Measurements from ENCODE around the gene RFESD. TPM values are rescaled to one million over a fixed set of nuclear protein-coding genes. Genes with fewer than 3 reads are reported as not detected.

RFESD gene
- total and polyA plus RNA-seq, 2 of the 4 experiments (the other 2 are of a cell fraction): 1.5 to 2.7 TPM

DNA sequence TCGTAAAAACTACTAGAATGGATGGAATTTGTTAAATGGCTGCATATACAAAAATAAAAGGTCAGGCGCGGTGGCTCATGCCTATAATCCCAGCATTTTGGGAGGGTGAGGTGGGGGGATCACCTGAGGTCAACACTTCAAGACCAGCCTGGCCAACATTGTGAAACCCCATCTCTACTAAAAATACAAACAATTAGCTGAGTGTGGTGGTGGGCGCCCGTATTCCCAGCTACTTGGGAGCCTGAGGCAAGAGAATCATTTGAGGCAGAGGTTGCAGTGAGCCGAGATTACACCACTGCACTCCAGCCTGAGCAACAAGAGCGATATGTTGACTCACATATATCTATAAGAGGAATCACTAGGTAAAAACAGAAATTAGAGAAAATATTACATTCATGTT lies 36.0 kb upstream of the RFESD start:
- TF ChIP-seq SMC3 (IDR thresholded peaks at IDR 0.05; ENCODE audit: low read depth, low read length): no peak
- TF ChIP-seq, protein P1, sequence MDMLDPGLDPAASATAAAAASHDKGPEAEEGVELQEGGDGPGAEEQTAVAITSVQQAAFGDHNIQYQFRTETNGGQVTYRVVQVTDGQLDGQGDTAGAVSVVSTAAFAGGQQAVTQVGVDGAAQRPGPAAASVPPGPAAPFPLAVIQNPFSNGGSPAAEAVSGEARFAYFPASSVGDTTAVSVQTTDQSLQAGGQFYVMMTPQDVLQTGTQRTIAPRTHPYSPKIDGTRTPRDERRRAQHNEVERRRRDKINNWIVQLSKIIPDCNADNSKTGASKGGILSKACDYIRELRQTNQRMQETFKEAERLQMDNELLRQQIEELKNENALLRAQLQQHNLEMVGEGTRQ (IDR thresholded peaks at IDR 0.05; ENCODE audit: low read depth, low read length): no peak
- no peak for TF ChIP-seq MXI1 (IDR thresholded peaks at IDR 0.05; ENCODE audit: borderline replicate concordance, low read depth, low read length)
- no peak for TF ChIP-seq BHLHE40 (IDR thresholded peaks at IDR 0.05; ENCODE audit: low read depth, low read length)
- TF ChIP-seq POLR2A (IDR thresholded peaks at IDR 0.05; ENCODE audit: low read depth, low read length): no peak
- no peak for TF ChIP-seq RFX5 (IDR thresholded peaks at IDR 0.05; ENCODE audit: low read depth, low read length)
- no peak for TF ChIP-seq MAFK (IDR thresholded peaks at IDR 0.05; ENCODE audit: low read depth, low read length)
- TF ChIP-seq MAZ (IDR thresholded peaks at IDR 0.05; ENCODE audit: borderline replicate concordance, low read depth, low read length): no peak
- no peak for TF ChIP-seq CHD1 (IDR thresholded peaks at IDR 0.05; ENCODE audit: low read depth, low read length)
- no peak for TF ChIP-seq FOS (IDR thresholded peaks at IDR 0.05; ENCODE audit: low read depth, low read length)
- TF ChIP-seq, protein P2, sequence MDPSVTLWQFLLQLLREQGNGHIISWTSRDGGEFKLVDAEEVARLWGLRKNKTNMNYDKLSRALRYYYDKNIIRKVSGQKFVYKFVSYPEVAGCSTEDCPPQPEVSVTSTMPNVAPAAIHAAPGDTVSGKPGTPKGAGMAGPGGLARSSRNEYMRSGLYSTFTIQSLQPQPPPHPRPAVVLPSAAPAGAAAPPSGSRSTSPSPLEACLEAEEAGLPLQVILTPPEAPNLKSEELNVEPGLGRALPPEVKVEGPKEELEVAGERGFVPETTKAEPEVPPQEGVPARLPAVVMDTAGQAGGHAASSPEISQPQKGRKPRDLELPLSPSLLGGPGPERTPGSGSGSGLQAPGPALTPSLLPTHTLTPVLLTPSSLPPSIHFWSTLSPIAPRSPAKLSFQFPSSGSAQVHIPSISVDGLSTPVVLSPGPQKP (IDR thresholded peaks at IDR 0.05; ENCODE audit: borderline replicate concordance, low read depth, low read length): no peak
- TF ChIP-seq RCOR1 (IDR thresholded peaks at IDR 0.05; ENCODE audit: insufficient replicate concordance, low read length): no peak
- TF ChIP-seq, protein P3, sequence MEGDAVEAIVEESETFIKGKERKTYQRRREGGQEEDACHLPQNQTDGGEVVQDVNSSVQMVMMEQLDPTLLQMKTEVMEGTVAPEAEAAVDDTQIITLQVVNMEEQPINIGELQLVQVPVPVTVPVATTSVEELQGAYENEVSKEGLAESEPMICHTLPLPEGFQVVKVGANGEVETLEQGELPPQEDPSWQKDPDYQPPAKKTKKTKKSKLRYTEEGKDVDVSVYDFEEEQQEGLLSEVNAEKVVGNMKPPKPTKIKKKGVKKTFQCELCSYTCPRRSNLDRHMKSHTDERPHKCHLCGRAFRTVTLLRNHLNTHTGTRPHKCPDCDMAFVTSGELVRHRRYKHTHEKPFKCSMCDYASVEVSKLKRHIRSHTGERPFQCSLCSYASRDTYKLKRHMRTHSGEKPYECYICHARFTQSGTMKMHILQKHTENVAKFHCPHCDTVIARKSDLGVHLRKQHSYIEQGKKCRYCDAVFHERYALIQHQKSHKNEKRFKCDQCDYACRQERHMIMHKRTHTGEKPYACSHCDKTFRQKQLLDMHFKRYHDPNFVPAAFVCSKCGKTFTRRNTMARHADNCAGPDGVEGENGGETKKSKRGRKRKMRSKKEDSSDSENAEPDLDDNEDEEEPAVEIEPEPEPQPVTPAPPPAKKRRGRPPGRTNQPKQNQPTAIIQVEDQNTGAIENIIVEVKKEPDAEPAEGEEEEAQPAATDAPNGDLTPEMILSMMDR (conservative IDR thresholded peaks at IDR 0.05; ENCODE audit: low read depth, low read length): no peak
- Histone ChIP-seq H3K56ac (ENCODE audit: extremely low read depth, insufficient read depth, low read length) (no peak overlapping the region), H3K27ac (ENCODE audit: insufficient read depth, low read length) (no peak overlapping the region), H2AK9ac (replicated peaks; ENCODE audit: low read depth, low read length, poor library complexity) (no peak overlapping the region), H4K8ac (ENCODE audit: low read depth in 2 of 2, low read length in 2 of 2) (no peak overlapping the region), H2BK20ac (ENCODE audit: low read depth, low read length) (no peak overlapping the region), H3K9ac (ENCODE audit: low read depth, low read length) (no peak overlapping the region), H3K4me1 (ENCODE audit: control insufficient read depth, insufficient read depth, low read length) (peaks cover 1% of the 10 kb centered on the region; the same call in 1 of the 2 replicates), H3K27me3 (ENCODE audit: control insufficient read depth, insufficient read depth, low read length) (no peaks in the 10 kb centered on the region), H3K4ac (ENCODE audit: low read depth, low read length) (no peak overlapping the region), H3K4me3 (ENCODE audit: insufficient read depth, low read depth, low read length) (no peak overlapping the region), H2BK5ac (ENCODE audit: low read depth, low read length, poor library complexity, severe bottlenecking) (no peak overlapping the region), H4K20me1 (ENCODE audit: insufficient read depth, low read length) (no peaks in the 10 kb centered on the region), H3K14ac (replicated peaks; ENCODE audit: low read depth, low read length) (no peak overlapping the region), H3K4me2 (ENCODE audit: low read depth, low read length) (no peak overlapping the region), H4K5ac (ENCODE audit: low read depth, low read length) (no peak overlapping the region), H3K9me1 (ENCODE audit: insufficient read depth, low read length) (no peaks in the 10 kb centered on the region), H3K23ac (ENCODE audit: low read depth, low read length) (no peak overlapping the region), H4K91ac (ENCODE audit: insufficient read depth, low read depth, low read length) (no peak overlapping the region), H3K9me3 (ENCODE audit: control insufficient read depth, insufficient read depth, low read length) (peaks cover 3% of the 10 kb centered on the region; the same call in 1 of the 2 replicates), H3K36me3 (ENCODE audit: control insufficient read depth, insufficient read depth, low read length) (no peaks in the 10 kb centered on the region), H3K18ac (ENCODE audit: low read depth, low read length) (no peak overlapping the region), H2AFZ (replicated peaks; ENCODE audit: low read length, poor library complexity) (no peak overlapping the region), H3K79me1 (ENCODE audit: low read depth in 1 of 2, low read length in 2 of 2) (no peaks in the 10 kb centered on the region), H2BK15ac (ENCODE audit: low read depth, low read length) (no peak overlapping the region), H2BK120ac (ENCODE audit: low read depth, low read length) (no peak overlapping the region), H2AK5ac (ENCODE audit: low read depth, low read length) (no peak overlapping the region)
- in situ Hi-C loops (cut with MboI; ENCODE audit: low sequenced_read_pairs): no loop called here
- WGBS, 2 experiments (ENCODE audit: extremely low coverage in 2 of 2, insufficient read length in 1 of 2): no CpG with 5 or more reads among the region's 7 CpGs
- intact Hi-C loops (cut with micrococcal nuclease): no loop called here
- no peak for DNase-seq
- ChIA-PET POLR2A (ENCODE audit: unreplicated experiment) (no interaction called here), CTCF (interaction anchor here (0.6 kb wide), 1 partner anchor 443 kb away, joined by 8 read pairs; no protein-coding TSS in a partner anchor)
- no TSS peak for BruUV-seq (replicated peaks)
- no peak for ATAC-seq (ENCODE audit: low read depth)
- dilution Hi-C loops (cut with HindIII; ENCODE audit: low sequenced_read_pairs, unreplicated experiment): no loop called here

Measured in IMR-90 (cell line).